ENCODE results near the gene FALEC. TPM values are rescaled to one million over a fixed set of nuclear protein-coding genes. Genes with fewer than 3 reads are reported as not detected.
"Not testable (repeated sequence)": the region's sequence is repeated elsewhere in the genome, so short reads cannot be mapped to it uniquely, and the experiment has no call there.

FALEC gene
- total RNA-seq, 2 experiments from 2014 or later: not detected

- Histone ChIP-seq H3K36me3 (ENCODE audit: insufficient read depth, low read length) (peaks cover 80% of the 10 kb centered on the region), H3K4me3 (ENCODE audit: low read length) (peak overlapping the region; percentile 84), H3K4me1 (ENCODE audit: insufficient read depth, low read length) (peaks cover 70% of the 10 kb centered on the region), H3K27ac (ENCODE audit: low read depth in 1 of 2, low read length in 2 of 2) (peak overlapping the region; percentile 46 to 97), H3K27me3 (ENCODE audit: control insufficient read depth in 1 of 2, insufficient read depth in 2 of 2, low read length in 2 of 2) (no peaks in the 10 kb centered on the region), H3K9me3 (ENCODE audit: control insufficient read depth in 1 of 2, insufficient read depth in 1 of 2, low read length in 2 of 2) (no peaks in the 10 kb centered on the region)
- H3K27ac Mint-ChIP-seq: peak overlapping the region; percentile 98
- TF ChIP-seq CTCF (IDR thresholded peaks at IDR 0.05): no peak
- H3K36me3 Mint-ChIP-seq (ENCODE audit: low read depth): peaks cover 93% of the 10 kb centered on the region
- CTCF ChIA-PET: interaction anchor here (1.1 to 14.2 kb wide), 2 partner anchors 11 to 48 kb away, joined by 5 to 183 read pairs; no protein-coding TSS in a partner anchor
- intact Hi-C loops (cut with DNase I, micrococcal nuclease): loop anchor here in 1 of 2 experiments (1.0 kb wide), 1 partner anchor 10 kb away; no protein-coding TSS in a partner anchor
- H3K27me3 Mint-ChIP-seq: no peaks in the 10 kb centered on the region
- H3K4me3 Mint-ChIP-seq: peak overlapping the region; percentile 86
- POLR2A ChIA-PET: interaction anchor here (0.7 to 15.4 kb wide), 7 partner anchors 9 to 209 kb away, joined by 3 to 1538 read pairs (median 5); partner anchors contain the start of genes ENSA, FALEC and RPRD2
- ATAC-seq (ENCODE audit: poor library complexity) (no peak), DNase-seq (peak in 2 of 14 experiments; percentile 33 to 41)
- H3K9me3 Mint-ChIP-seq: no peaks in the 10 kb centered on the region
- H3K4me1 Mint-ChIP-seq (ENCODE audit: low read depth): peaks cover 84% of the 10 kb centered on the region
Observed at GRCh38 chr1:150572918-150573647, 57.5 kb downstream of the FALEC start.

GRCh38 chr1:150573648-150574071 is 58.1 kb downstream of the FALEC start:
- not testable (repeated sequence) for H3K9me3 ChIP-seq (ENCODE audit: control insufficient read depth in 1 of 2, insufficient read depth in 1 of 2, low read length in 2 of 2); ATAC-seq (ENCODE audit: poor library complexity); H3K9me3 Mint-ChIP-seq; H3K27me3 ChIP-seq (ENCODE audit: control insufficient read depth in 1 of 2, insufficient read depth in 2 of 2, low read length in 2 of 2); H3K27me3 Mint-ChIP-seq
- Histone ChIP-seq H3K27ac (ENCODE audit: low read depth in 1 of 2, low read length in 2 of 2) (peak overlapping the region; percentile 8 to 97), H3K4me1 (ENCODE audit: insufficient read depth, low read length) (peaks cover 64% of the 10 kb centered on the region), H3K4me3 (ENCODE audit: low read length) (peak overlapping the region; percentile 84), H3K36me3 (ENCODE audit: insufficient read depth, low read length) (peaks cover 86% of the 10 kb centered on the region)
- Mint-ChIP-seq H3K36me3 (ENCODE audit: low read depth) (peaks cover 97% of the 10 kb centered on the region), H3K4me1 (ENCODE audit: low read depth) (peaks cover 79% of the 10 kb centered on the region), H3K27ac (peak overlapping the region; percentile 98), H3K4me3 (peak overlapping the region; percentile 86)
- POLR2A ChIA-PET: interaction anchor here (0.7 to 15.4 kb wide), 6 partner anchors 9 to 58 kb away, joined by 4 to 1538 read pairs (median 5); partner anchors contain the start of genes ENSA and FALEC
- CTCF ChIA-PET: interaction anchor here (14.2 kb wide), 1 partner anchor 12 kb away, joined by 183 read pairs; no protein-coding TSS in a partner anchor
- intact Hi-C loops (cut with DNase I, micrococcal nuclease): loop anchor here in 1 of 2 experiments (1.0 kb wide), 1 partner anchor 10 kb away; no protein-coding TSS in a partner anchor
- DNase-seq: peak in 3 of 14 experiments; percentile 14 to 37 (median 37)

- Histone ChIP-seq H3K36me3 (ENCODE audit: insufficient read depth, low read length) (peaks cover 89% of the 10 kb centered on the region), H3K4me1 (ENCODE audit: insufficient read depth, low read length) (peaks cover 56% of the 10 kb centered on the region), H3K4me3 (ENCODE audit: low read length) (peak overlapping the region; percentile 84), H3K27me3 (ENCODE audit: control insufficient read depth in 1 of 2, insufficient read depth in 2 of 2, low read length in 2 of 2) (no peaks in the 10 kb centered on the region), H3K9me3 (ENCODE audit: control insufficient read depth in 1 of 2, insufficient read depth in 1 of 2, low read length in 2 of 2) (no peaks in the 10 kb centered on the region), H3K27ac (ENCODE audit: low read depth in 1 of 2, low read length in 2 of 2) (peak overlapping the region; percentile 20 to 97)
- TF ChIP-seq CTCF (IDR thresholded peaks at IDR 0.05): no peak
- H3K27ac Mint-ChIP-seq: peak overlapping the region; percentile 98
- H3K4me1 Mint-ChIP-seq (ENCODE audit: low read depth): peaks cover 71% of the 10 kb centered on the region
- no peak for ATAC-seq (ENCODE audit: poor library complexity)
- POLR2A ChIA-PET: interaction anchor here (0.7 to 15.4 kb wide), 5 partner anchors 10 to 59 kb away, joined by 4 to 1538 read pairs (median 5); partner anchors contain the start of genes ENSA and FALEC
- intact Hi-C loops (cut with DNase I, micrococcal nuclease): no loop called here
- H3K4me3 Mint-ChIP-seq: peak overlapping the region; percentile 98
- CTCF ChIA-PET: interaction anchor here (0.9 to 14.2 kb wide), 3 partner anchors 8 to 47 kb away, joined by 3 to 183 read pairs (median 8); no protein-coding TSS in a partner anchor
- H3K36me3 Mint-ChIP-seq (ENCODE audit: low read depth): peaks cover 99% of the 10 kb centered on the region
- peak in 2 of 14 experiments; percentile 33 to 35 for DNase-seq
- no peaks in the 10 kb centered on the region for H3K27me3 Mint-ChIP-seq
- no peaks in the 10 kb centered on the region for H3K9me3 Mint-ChIP-seq
Observed at GRCh38 chr1:150574260-150575071, 58.9 kb downstream of the FALEC start.
